Mucosa of descending colon (tissue), 3 donors: ENCODE measurements around the gene SLC25A21. TPM values are rescaled to one million over a fixed set of nuclear protein-coding genes. Genes with fewer than 3 reads are reported as not detected.
"Not testable (repeated sequence)": the region's sequence is repeated elsewhere in the genome, so short reads cannot be mapped to it uniquely, and the experiment has no call there.

Experiments used
- ATAC-seq: fragments of 200-7000 bp; cut with Tn5 transposase; one replicate; pipeline ENCODE4 v1.9.1; 2020; ENCODE audit warnings: mild to moderate bottlenecking, moderate library complexity
- DNase-seq, 3 donors: peaks; one replicate each; pipeline ENCODE4 v3.0.0-alpha.2; 2020
- H3K36me3 ChIP-seq: fragments of 200-600 bp; one replicate; pipeline ENCODE4 v1.8.0; 2021; ENCODE audit warnings: low read depth, mild to moderate bottlenecking
- H3K4me1 ChIP-seq: fragments of 200-600 bp; one replicate; pipeline ENCODE4 v1.8.0; 2021; ENCODE audit warnings: low read depth, mild to moderate bottlenecking
- H3K4me3 ChIP-seq: fragments of 200-600 bp; one replicate; pipeline ENCODE4 v1.8.0; 2021; ENCODE audit warnings: mild to moderate bottlenecking
- H3K9me3 ChIP-seq: fragments of 200-600 bp; one replicate; pipeline ENCODE4 v1.8.0; 2021; ENCODE audit warnings: mild to moderate bottlenecking
- intact Hi-C, 2 donors: fragments of 100-400 bp; cut with DNase I in 1 of 2; cut with micrococcal nuclease in 1 of 2; formaldehyde crosslinking; loops; one replicate each; pipeline versions ENCODE4 v1.11.0 to v1.11.1; 2022; cut with DNase I, micrococcal nuclease
- total RNA-seq, 3 donors: library from RNA; stranded (reverse); fragmentation: NEBNext Ultra II Directional in 2 of 3; extraction: Animal tissue kit (Norgen Biotek cat#: 25700) in 2 of 3; gene quantifications; one replicate each; pipeline versions ENCODE4 v1.2.1 to v1.2.4, GENCODE V29; 2021 to 2023
- TF ChIP-seq, protein P1 (sequence below): fragments of 200-600 bp; IDR thresholded peaks from one replicate; pipeline ENCODE4 v1.8.0; 2022; ENCODE audit warnings: antibody characterized with exemption, mild to moderate bottlenecking
- donor health status: DM: no; HTN: no; CAD: no; lungs with moderate emphysema.
- donor health status: DM: no; HTN: no; CAD: no.
- donor health status: DM: no; HTN: yes; CAD: no.

The SLC25A21 gene
- total RNA-seq, 3 donors from 2014 or later = 0.31 to 1.4 (median 0.61) TPM

GRCh38 chr14:37081218-37081617 lies 91.2 kb downstream of the SLC25A21 start:
- H3K4me1 ChIP-seq = no peaks in the 10 kb centered on the region
- TF ChIP-seq, protein P1, sequence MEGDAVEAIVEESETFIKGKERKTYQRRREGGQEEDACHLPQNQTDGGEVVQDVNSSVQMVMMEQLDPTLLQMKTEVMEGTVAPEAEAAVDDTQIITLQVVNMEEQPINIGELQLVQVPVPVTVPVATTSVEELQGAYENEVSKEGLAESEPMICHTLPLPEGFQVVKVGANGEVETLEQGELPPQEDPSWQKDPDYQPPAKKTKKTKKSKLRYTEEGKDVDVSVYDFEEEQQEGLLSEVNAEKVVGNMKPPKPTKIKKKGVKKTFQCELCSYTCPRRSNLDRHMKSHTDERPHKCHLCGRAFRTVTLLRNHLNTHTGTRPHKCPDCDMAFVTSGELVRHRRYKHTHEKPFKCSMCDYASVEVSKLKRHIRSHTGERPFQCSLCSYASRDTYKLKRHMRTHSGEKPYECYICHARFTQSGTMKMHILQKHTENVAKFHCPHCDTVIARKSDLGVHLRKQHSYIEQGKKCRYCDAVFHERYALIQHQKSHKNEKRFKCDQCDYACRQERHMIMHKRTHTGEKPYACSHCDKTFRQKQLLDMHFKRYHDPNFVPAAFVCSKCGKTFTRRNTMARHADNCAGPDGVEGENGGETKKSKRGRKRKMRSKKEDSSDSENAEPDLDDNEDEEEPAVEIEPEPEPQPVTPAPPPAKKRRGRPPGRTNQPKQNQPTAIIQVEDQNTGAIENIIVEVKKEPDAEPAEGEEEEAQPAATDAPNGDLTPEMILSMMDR = no peak
- no peak for DNase-seq
- H3K36me3 ChIP-seq = no peaks in the 10 kb centered on the region
- H3K9me3 ChIP-seq = no peaks in the 10 kb centered on the region
- no peak overlapping the region for H3K4me3 ChIP-seq
- no peak for ATAC-seq
- intact Hi-C loops = no loop called here

GRCh38 chr14:37078131-37078530 lies 94.3 kb downstream of the SLC25A21 start:
- H3K4me1 ChIP-seq = no peaks in the 10 kb centered on the region
- TF ChIP-seq, protein P1 = no peak
- no peak for ATAC-seq

DNA sequence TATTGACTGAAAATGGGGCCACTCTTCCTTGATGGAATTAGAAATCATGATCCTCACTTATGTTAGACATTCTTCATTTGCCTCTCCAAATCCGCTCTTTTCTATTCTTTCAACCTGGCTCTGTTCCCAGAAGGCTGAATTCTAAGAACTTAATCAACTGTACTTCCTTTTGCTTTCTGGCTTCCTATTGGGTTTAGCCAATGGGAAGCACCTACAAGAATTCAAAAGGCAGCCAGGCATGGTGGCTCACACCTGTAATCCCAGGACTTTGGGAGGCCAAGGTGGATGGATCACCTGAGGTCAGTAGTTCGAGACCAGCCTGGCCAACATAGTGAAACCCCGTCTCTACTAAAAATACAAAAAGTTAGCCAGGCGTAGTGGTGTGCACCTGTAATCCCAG lies 98.1 kb downstream of the SLC25A21 start:
- DNase-seq, intact Hi-C loops, H3K4me1 ChIP-seq, ATAC-seq, H3K4me3 ChIP-seq, H3K36me3 ChIP-seq, H3K9me3 ChIP-seq: not testable (repeated sequence)

More at GRCh38 chr14:37078131-37078530, 94.3 kb downstream of the SLC25A21 start:
- intact Hi-C loops = no loop called here
- Histone ChIP-seq H3K9me3 (no peaks in the 10 kb centered on the region), H3K36me3 (no peaks in the 10 kb centered on the region), H3K4me3 (no peak overlapping the region)
- no peak for DNase-seq

DNA sequence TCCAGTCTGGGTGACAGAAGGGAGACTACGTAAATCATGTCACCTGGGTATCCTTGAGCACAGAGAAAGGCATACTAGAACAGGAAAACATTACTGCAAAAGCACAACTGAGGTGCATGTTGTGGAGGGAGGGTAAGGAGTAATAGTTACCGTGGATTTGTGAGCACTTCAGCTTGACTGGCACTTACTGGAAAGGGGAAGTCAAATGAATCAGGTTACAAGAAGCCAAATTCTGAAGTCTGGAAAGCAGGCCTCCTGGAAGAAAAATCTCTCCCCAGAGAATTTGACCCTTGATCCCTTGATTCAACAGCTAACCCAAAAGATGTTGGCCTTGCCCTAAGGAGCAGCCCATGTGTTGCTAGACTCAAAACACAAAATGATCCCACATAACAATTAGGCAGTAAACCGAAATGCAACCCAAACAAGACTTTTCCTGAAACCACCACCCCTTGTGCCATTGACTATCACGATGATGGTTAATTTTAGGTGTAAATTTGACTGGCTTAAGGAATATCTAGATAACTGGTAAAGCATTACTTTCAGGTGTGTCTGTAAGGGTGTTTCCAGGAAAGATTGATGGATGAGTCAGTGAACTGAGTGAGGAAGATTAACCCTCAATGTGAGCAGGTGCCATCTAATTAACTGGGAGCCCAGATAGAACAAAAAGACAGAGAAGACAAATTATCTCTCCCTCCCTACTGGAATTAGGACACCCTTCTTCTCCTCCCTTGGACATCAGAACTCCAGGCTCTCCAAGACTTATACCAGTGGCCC lies 108.8 kb downstream of the SLC25A21 start:
- DNase-seq (no peak), ATAC-seq (no peak)
- intact Hi-C loops = no loop called here
- TF ChIP-seq, protein P1 = no peak
- H3K4me3 ChIP-seq = no peak overlapping the region
- H3K4me1 ChIP-seq = no peaks in the 10 kb centered on the region
- no peaks in the 10 kb centered on the region for H3K9me3 ChIP-seq
- H3K36me3 ChIP-seq = no peaks in the 10 kb centered on the region

DNA sequence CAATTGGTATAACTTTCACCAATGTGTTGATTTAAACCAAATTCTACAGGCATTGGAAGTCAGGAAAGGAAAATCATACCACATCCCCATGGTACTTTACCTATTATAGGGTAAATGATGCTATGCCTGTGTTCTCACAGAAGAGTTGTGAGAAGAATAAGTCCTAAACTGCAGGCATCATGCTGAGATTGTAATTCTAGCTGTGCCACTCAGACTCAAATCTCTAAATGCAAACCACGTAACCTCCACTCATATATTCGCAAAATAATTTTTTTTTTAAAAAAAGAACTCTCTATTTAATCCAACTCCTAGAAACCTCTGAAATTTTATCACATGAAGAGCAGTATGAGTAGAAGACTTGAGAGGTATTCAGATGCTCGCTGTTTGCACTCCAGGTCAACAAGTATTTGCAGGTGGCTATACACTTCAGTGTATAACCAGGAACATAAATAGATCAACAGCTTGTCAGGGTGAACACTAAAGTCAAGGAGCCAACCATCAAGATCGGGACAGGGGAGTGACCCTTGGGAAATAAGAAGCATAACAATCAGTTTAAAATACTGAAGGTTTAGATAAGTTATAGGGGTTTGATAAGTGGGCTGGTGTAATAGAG lies 110.1 kb downstream of the SLC25A21 start:
- H3K9me3 ChIP-seq = no peaks in the 10 kb centered on the region
- H3K4me1 ChIP-seq = no peaks in the 10 kb centered on the region
- ATAC-seq (no peak), DNase-seq (no peak)
- no peaks in the 10 kb centered on the region for H3K36me3 ChIP-seq
- TF ChIP-seq, protein P1 = no peak
- intact Hi-C loops = no loop called here
- no peak overlapping the region for H3K4me3 ChIP-seq

GRCh38 chr14:37061697-37062096 lies 110.7 kb downstream of the SLC25A21 start:
- Histone ChIP-seq H3K36me3 (no peaks in the 10 kb centered on the region), H3K4me3 (no peak overlapping the region), H3K4me1 (no peaks in the 10 kb centered on the region), H3K9me3 (no peaks in the 10 kb centered on the region)
- intact Hi-C loops = no loop called here
- ATAC-seq = no peak
- DNase-seq = no peak
- TF ChIP-seq, protein P1 = no peak
